Stomach (tissue), 9 donors: ENCODE results near the gene CYP2A6. TPM values are rescaled to one million over a fixed set of nuclear protein-coding genes. Genes with fewer than 3 reads are reported as not detected.

Experiments
- DNase-seq, 2 donors: peaks; one replicate each; pipeline versions ENCODE4 v3.0.0 to v3.0.0-alpha.2; 2013 to 2019
- H3K27ac ChIP-seq, 5 donors: fragments of 200-600 bp in 4 of 5; sonication (generic) in 4 of 5; one replicate each; pipeline ENCODE4 v1.5.1; 2013 to 2019; ENCODE audit warnings: mild to moderate bottlenecking in 1 of 5, moderate library complexity in 1 of 5
- H3K27me3 ChIP-seq, 3 donors: fragments of 200-600 bp; sonication (generic); one replicate each; pipeline ENCODE4 v1.5.1; 2017 to 2019; ENCODE audit warnings: mixed run types in 1 of 3
- H3K36me3 ChIP-seq, 4 donors: fragments of 200-600 bp; sonication (generic); 1 replicate in 3 of 4; 2 replicates in 1 of 4; pipeline ENCODE4 v1.5.1; 2016 to 2019
- H3K4me1 ChIP-seq, 4 donors: fragments of 200-600 bp; sonication (generic); one replicate each; pipeline ENCODE4 v1.5.1; 2016 to 2019
- H3K4me3 ChIP-seq, 4 donors: fragments of 200-600 bp; sonication (generic) in 3 of 4; one replicate each; pipeline ENCODE4 v1.5.1; 2016 to 2019; ENCODE audit warnings: mild to moderate bottlenecking in 1 of 4
- H3K9me3 ChIP-seq, 4 donors: fragments of 200-600 bp; sonication (generic); one replicate each; pipeline ENCODE4 v1.5.1; 2016 to 2019
- CTCF ChIP-seq, 7 experiments: fragments of 450-650 bp in 4 of 7; fragments of 200-600 bp in 3 of 7; sonication (generic) in 3 of 7; IDR thresholded peaks; one replicate each; pipeline ENCODE4 v1.5.1; 2016 to 2019; ENCODE audit warnings: antibody characterized with exemption in 7 of 7, control low read depth in 2 of 7, mild to moderate bottlenecking in 1 of 7
- EP300 ChIP-seq: sonication (generic); formaldehyde crosslinking; IDR thresholded peaks from one replicate; pipeline ENCODE4 v1.6.1; 2017; ENCODE audit warnings: antibody characterized with exemption
- POLR2A ChIP-seq, 4 donors: fragments of 450-650 bp; IDR thresholded peaks; one replicate each; pipeline ENCODE4 v1.6.1; 2016; ENCODE audit warnings: antibody characterized with exemption in 4 of 4, control low read depth in 2 of 4, mild to moderate bottlenecking in 1 of 4, moderate library complexity in 1 of 4
- POLR2AphosphoS5 ChIP-seq, 3 donors: sonication (generic); formaldehyde crosslinking; IDR thresholded peaks; one replicate each; pipeline ENCODE4 v1.6.1; 2016; ENCODE audit warnings: antibody characterized with exemption in 3 of 3
- WGBS, 5 donors: extraction: QIAGEN DNeasy Blood & Tissue Kit in 3 of 5; methylation state at CpG; one replicate each; pipeline versions ENCODE4 v1.1.5 to v1.1.7; 2013 to 2018; 5-methylcytosine and 5-hydroxymethylcytosine counted together
- intact Hi-C: fragments of 100-400 bp; cut with DNase I; formaldehyde crosslinking; loops from one replicate; pipeline ENCODE4 v1.15.1; 2023; ENCODE audit warnings: low total_unique reads
- polyA plus RNA-seq, 3 donors: library from polyadenylated mRNA; stranded (reverse); fragments of 200-250 nt; gene quantifications; one replicate each; pipeline ENCODE4 v1.2.3, GENCODE V29; 2013
- total RNA-seq, 5 donors: library from RNA; depleted of rRNA; stranded (reverse); fragments of >200 nt; gene quantifications; one replicate each; pipeline versions ENCODE4 v1.1.0 to v1.2.3, GENCODE V29; 2014 to 2016
- donor health status: healthy with polysubstance abuse.
- donor health status: Bipolar disorder and iron deficiency.
- donor health status: healthy.

CYP2A6 gene
- total and polyA plus RNA-seq, 8 donors, result not detected

- Histone ChIP-seq H3K4me3 (peak overlapping the region in 3 of 4 donors; percentile 41 to 54 (median 51)), H3K27ac (peak overlapping the region in 4 of 5 donors; percentile 71 to 84 (median 82)), H3K36me3 (peaks cover 19 to 33% (median 31%) of the 10 kb centered on the region in 4 donors), H3K4me1 (peaks cover 48 to 87% (median 82%) of the 10 kb centered on the region in 4 donors), H3K9me3 (no peaks in the 10 kb centered on the region), H3K27me3 (no peaks in the 10 kb centered on the region)
- intact Hi-C loops, result loop anchor here (5.0 kb wide), 1 partner anchor 147 kb away; no protein-coding TSS in a partner anchor
- TF ChIP-seq POLR2AphosphoS5 (IDR thresholded peaks at IDR 0.05) (no peak), POLR2A (IDR thresholded peaks at IDR 0.05) (no peak), EP300 (no peak), CTCF (IDR thresholded peaks at IDR 0.05) (no peak)
- peak in 1 of 2 donors; percentile 11 for DNase-seq
- WGBS, 5 donors, result 91 to 95% (median 93%) methylated on average over 27 to 39 of the region's 39 CpGs
These were observed 40.7 kb downstream of the CYP2A6 start for GRCh38 chr19:40809358-40810086.

- Histone ChIP-seq H3K4me3 (no peak overlapping the region), H3K36me3 (peaks cover 19 to 33% (median 31%) of the 10 kb centered on the region in 4 donors), H3K27me3 (no peaks in the 10 kb centered on the region), H3K4me1 (peaks cover 58 to 92% (median 91%) of the 10 kb centered on the region in 4 donors), H3K27ac (peak overlapping the region in 2 of 5 donors; percentile 95 to 99), H3K9me3 (no peaks in the 10 kb centered on the region)
- intact Hi-C loops, result loop anchor here (5.0 kb wide), 1 partner anchor 146 kb away; no protein-coding TSS in a partner anchor
- TF ChIP-seq CTCF (IDR thresholded peaks at IDR 0.05) (no peak), POLR2AphosphoS5 (IDR thresholded peaks at IDR 0.05) (no peak), POLR2A (IDR thresholded peaks at IDR 0.05) (no peak), EP300 (no peak)
- 84 to 93% (median 86%) methylated on average over 5 of the region's 5 CpGs for WGBS, 5 donors
- peak in 1 of 2 donors; percentile 11 for DNase-seq
These were observed 41.8 kb downstream of the CYP2A6 start for GRCh38 chr19:40808497-40808896.

- peak in 1 of 2 donors; percentile 11 for DNase-seq
- H3K27ac ChIP-seq, result peak overlapping the region in 4 of 5 donors; percentile 73 to 99 (median 96)
- peaks cover 64 to 93% (median 91%) of the 10 kb centered on the region in 4 donors for H3K4me1 ChIP-seq
- no peaks in the 10 kb centered on the region for H3K27me3 ChIP-seq
- H3K36me3 ChIP-seq, result peaks cover 19 to 33% (median 31%) of the 10 kb centered on the region in 4 donors
- intact Hi-C loops, result loop anchor here (5.0 kb wide), 1 partner anchor 146 kb away; no protein-coding TSS in a partner anchor
- TF ChIP-seq CTCF (IDR thresholded peaks at IDR 0.05) (no peak), EP300 (no peak), POLR2A (IDR thresholded peaks at IDR 0.05) (no peak), POLR2AphosphoS5 (IDR thresholded peaks at IDR 0.05) (no peak)
- no peaks in the 10 kb centered on the region for H3K9me3 ChIP-seq
- WGBS, 5 donors, result 85 to 100% (median 91%) methylated on average over 2 of the region's 2 CpGs; no CpG with 5 or more reads in 1 of the 5 donors
- no peak overlapping the region for H3K4me3 ChIP-seq
These were observed 42.3 kb downstream of the CYP2A6 start for GRCh38 chr19:40808021-40808325.

- peak in 1 of 2 donors; percentile 57 for DNase-seq
- Histone ChIP-seq H3K27me3 (no peaks in the 10 kb centered on the region), H3K36me3 (peaks cover 19 to 33% (median 31%) of the 10 kb centered on the region in 4 donors), H3K4me1 (peaks cover 70 to 94% (median 93%) of the 10 kb centered on the region in 4 donors), H3K4me3 (peak overlapping the region in 1 of 4 donors; percentile 33), H3K27ac (peak overlapping the region; percentile 68 to 99 (median 95)), H3K9me3 (no peaks in the 10 kb centered on the region)
- intact Hi-C loops, result loop anchor here (5.0 kb wide), 1 partner anchor 145 kb away; no protein-coding TSS in a partner anchor
- TF ChIP-seq EP300, result no peak
- no peak for TF ChIP-seq POLR2AphosphoS5 (IDR thresholded peaks at IDR 0.05)
- peak in 2 of 7 experiments; percentile 11 to 34 for TF ChIP-seq CTCF (IDR thresholded peaks at IDR 0.05)
- no peak for TF ChIP-seq POLR2A (IDR thresholded peaks at IDR 0.05)
- WGBS, 5 donors, result 66 to 78% (median 68%) methylated on average over 10 to 18 of the region's 18 CpGs
These were observed 42.9 kb downstream of the CYP2A6 start for GRCh38 chr19:40807147-40808020.
